Measurements from ENCODE around the gene CSGALNACT2.

Gene CSGALNACT2

DNA sequence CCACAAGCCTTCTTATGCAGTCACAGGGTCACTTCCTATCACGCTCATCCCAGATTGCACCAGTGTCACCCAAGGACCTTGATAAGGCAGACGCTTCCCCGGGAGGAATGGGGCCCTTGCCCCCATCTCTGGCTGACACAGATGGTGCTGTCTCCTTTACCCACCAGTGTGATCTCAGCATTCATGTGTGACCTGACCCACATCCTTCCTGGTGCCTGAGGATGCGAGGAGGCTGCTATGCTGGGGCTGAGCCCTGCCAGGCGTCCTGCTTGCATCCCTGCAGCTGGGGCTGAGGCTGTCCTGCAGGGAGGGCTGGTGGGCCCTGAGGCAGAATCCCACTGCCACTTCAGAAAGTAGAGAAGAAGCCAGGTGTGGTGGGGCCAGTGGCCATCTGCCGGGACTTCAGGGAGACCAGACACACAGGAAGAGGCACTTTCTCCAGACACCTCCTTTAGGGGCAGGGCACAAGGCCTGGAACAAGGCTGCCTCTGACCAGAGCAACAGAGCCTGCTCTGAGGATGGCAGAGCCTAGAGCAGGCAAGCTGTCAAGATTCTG, 93.4 kb downstream of the CSGALNACT2 start:
- DNase-seq, result no peak

GRCh38 chr10:43233601-43234430, 95.6 kb downstream of the CSGALNACT2 start:
- no peak for DNase-seq

DNA sequence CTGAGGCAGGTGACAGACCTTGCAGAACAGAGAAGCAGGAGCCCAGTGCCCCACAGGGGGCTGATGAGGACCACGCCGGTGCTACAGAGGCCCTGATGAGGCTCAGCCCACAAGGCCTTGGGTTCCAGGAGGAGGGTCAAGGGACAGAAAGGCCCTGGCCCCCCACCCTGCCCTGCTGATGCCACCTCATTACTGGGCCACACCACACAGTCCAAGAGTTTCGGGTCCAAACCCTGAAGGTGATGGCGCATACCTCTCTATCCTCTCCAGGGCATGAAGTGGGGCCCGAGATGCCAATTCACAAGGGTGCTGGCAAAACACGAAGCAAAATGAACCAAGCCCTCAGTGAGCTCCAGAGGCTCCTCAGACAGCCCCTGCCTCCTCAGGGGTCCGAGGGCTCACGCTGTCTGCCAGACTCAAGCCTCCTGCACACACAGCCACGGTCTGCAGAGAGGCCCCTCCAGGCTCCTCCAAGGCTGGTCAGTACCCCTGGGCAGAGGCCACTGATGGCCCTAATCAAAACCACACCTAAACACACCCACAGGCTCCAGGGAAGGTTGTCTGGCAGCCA, 96.3 kb downstream of the CSGALNACT2 start:
- no peak for DNase-seq
